GM18873 (cell line): ENCODE measurements around the gene GNG14.
A peak's percentile ranks its signal among the peaks of the same experiment; 100 is the strongest.
"Not testable (repeated sequence)": the region's sequence is repeated elsewhere in the genome, so short reads cannot be mapped to it uniquely, and the experiment has no call there.

Experiments
- ATAC-seq: cut with Tn5 transposase; IDR thresholded peaks from one replicate; pipeline ENCODE4 v1.9.1; 2021; ENCODE audit warnings: mild to moderate bottlenecking, moderate library complexity, moderate number of reproducible peaks; ENCODE audit not compliant: unreplicated experiment, low FRiP score

GNG14 gene

GRCh38 chr19:12695096-12695495 is 7.3 kb downstream of the GNG14 start:
- no peak for ATAC-seq

GRCh38 chr19:12695514-12695913 is 7.7 kb downstream of the GNG14 start:
- no peak for ATAC-seq

DNA sequence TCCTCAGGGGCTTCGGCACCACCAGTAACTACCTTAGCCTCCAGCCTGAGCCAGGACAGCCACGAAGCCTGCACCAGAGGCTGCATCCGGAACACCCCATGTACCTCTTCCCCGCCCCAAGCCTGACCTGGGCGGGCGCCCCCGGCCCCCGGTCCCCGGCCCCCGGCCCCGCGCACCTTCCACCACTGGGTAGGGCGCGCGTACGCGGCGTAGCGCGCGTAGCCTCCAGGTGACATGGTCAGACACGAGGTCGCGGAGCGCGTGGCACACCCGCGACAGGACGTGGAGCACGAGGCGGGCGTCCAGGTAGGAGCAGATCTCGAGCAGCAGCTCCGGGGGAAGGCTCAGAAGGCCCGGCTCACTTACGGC is 8.2 kb downstream of the GNG14 start:
- no peak for ATAC-seq

- peak; percentile 72 for ATAC-seq
Measured at GRCh38 chr19:12696366-12697335, 8.9 kb downstream of the GNG14 start, which contains the start of gene FBXW9. Gene FBXW9 (minus strand): TSS chr19:12696631. CDS start chr19:12696581, 50 bp downstream.

GRCh38 chr19:12697425-12697824 is 9.6 kb downstream of the GNG14 start:
- not testable (repeated sequence) for ATAC-seq

GRCh38 chr19:12698138-12698537 is 10.3 kb downstream of the GNG14 start:
- no peak for ATAC-seq

DNA sequence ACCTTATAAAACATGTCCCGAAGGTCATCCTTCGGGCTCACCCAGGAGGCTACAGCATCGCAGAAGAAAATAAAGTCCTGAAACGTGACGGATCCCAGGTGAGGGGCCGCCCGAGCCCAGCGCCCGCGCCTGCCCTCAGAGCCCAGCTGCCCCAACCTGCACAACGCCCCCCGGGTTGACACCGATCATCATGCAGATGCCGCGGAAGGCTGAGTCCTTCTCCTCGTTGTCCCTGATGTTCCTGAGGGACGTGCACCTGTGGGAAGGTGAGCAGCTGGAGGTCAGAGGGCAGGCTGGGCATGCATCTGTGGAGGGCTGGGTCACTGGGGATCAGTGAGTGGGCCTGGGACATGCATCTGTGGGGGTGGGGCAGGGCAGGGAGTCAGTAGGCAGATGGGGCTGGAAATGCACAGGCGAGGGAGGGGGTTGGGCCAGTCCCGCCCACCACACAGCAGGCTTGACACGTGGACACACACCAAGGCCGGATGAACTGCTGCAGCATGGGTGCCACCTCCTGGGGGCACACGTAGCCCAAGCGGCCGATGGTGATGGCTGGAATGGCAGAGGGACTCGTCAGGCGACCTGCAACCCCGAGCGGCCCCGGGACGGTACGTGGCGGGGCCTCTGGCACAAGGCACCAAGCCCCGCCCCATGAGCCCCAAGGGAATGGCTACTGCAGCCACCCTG is 13.9 kb downstream of the GNG14 start:
- ATAC-seq: no peak

DNA sequence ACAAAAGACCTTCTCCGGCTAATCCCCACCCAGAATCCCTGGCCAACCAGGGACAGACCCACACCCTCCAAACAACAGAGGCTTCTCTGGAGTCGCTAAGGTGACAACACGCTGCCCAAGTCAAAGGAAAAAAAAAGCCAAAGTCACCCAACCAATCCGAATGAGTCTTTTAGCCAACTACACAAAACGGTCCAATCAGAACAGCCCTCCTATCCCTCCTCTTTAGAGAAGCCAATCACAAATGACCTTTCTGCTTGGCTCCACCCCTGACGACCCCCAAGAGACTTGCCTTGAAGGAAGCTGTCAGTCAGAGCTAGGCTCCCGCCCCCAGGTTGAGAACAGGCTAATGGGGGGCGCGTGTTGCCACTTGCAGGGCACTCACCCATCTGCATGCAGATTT is 15.2 kb downstream of the GNG14 start:
- no peak for ATAC-seq

DNA sequence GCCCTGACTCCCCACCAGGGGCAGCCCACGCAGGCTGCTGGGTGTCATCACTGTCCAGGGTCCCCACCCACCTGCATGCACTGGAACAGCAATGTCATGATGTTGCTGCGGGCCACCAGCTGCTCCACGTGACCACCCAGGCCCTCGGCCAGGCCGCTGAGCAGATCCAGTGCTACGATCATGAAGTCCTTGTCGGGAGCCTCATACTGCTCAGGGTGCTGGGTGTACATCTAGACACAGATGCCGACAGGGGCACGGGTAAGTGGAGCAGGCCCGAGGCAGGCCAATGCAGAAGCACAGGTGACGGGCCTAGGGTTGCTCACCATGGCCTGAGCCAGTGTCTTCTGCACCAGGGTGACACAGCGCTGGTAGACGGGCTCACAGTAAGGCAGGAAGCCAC is 17.4 kb downstream of the GNG14 start:
- no peak for ATAC-seq

DNA sequence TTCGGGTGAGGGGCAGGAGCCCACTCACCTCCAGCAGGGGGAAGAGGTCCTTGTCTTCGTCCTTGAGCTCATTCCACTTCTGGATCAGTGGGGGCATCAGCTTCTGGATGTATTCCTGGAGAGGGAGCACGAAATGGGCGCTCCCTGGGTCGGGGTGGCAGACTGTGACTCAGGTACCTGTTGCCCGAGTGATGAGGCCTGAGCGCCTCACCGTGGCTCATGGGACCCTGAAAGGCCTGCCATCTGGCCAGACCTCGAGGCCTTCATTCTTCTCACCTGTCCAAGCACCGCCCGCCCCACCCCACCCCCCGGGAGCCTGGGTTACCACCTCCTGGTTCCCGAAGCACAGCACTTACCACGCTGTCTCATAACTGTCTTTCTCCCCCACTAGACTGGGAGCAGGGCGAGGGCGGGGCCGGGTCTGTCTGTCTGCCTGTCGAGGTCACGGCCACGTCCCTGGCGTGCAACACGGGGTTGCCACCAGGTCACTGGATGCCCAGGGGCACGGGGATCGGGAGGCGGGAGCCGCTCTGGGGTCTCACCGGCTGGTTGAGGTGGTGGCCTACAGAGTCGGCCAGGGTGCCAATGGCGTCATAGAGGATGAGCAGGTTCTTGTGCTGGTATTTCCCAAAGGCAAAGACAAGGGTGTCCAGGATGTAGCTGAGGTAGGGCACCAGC is 18.0 kb downstream of the GNG14 start:
- ATAC-seq: no peak

DNA sequence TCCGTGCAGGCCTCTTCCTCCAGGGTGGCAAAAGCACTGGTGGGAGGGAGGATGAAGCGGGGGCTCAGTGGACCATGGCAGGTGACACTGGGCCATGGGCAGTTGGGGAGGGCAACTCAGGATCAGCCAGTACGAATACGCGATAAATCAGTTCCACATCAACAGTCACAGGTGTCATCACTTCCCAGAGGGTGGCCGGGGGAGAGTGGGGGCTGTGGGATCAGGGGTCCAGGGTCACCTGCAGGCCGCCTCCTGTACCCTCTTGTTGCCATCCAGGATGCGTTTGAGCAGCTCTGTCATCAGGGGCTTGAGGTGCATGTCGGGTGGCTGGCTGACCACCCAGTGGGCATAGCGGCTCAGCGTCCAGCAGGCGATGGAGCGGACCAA is 18.5 kb downstream of the GNG14 start:
- ATAC-seq: no peak

DNA sequence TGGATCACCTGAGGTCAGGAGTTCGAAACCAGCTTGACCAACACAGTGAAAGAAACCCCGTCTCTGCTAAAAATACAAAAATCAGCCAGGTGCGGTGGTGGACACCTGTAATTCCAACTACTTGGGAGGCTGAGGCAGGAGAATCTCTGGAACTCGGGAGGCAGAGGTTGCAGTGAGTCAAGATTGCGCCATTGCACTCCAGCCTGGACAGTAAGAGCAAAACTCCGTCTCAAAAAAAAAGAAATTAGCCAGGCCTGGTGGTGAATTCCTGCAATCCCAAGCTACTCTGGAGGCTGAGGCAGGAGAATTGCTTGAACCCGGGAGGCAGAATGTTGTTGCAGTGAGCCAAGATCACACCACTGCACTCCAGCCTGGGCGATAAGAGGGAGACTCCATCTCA is 20.8 kb downstream of the GNG14 start:
- no peak for ATAC-seq

DNA sequence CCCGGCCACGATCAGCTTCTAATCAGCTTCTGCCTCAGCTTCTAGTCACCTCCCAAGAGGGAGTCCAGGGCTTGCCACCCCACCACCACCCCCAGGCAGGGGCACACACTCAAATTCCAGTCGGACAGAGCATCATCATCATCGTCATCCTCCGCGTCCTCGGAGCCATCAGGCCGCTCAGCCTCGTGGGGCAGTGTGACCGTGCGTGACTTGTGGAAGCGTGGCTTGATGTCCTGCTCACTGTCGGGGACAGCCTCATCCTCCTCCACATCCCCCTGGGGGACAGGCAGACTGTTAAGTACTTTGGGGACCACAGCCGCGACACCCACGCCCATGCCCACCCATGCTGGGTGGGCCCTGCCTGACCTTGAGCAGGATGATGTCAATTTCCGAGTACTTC is 23.4 kb downstream of the GNG14 start:
- no peak for ATAC-seq

- ATAC-seq: not testable (repeated sequence)
Measured at GRCh38 chr19:12712077-12712476, 24.3 kb downstream of the GNG14 start.

DNA sequence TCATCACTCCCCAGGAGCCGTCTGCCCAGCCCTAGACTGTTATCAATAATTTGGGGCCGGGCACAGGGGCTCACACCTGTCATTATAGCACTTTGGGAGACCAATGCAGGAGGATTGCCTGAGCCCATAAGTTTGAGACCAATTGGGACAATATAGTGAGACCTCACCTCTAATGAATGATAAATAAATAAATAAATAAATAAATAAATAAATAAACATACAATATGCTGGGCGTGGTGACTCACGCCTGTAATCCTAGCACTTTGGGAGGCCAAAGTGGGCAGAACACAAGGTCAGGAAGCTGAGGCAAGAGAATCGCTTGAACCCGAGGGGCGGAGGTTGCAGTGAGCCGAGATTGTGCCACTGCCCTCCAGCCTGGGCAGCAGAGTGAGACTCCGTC is 25.5 kb downstream of the GNG14 start:
- ATAC-seq: not testable (repeated sequence)

DNA sequence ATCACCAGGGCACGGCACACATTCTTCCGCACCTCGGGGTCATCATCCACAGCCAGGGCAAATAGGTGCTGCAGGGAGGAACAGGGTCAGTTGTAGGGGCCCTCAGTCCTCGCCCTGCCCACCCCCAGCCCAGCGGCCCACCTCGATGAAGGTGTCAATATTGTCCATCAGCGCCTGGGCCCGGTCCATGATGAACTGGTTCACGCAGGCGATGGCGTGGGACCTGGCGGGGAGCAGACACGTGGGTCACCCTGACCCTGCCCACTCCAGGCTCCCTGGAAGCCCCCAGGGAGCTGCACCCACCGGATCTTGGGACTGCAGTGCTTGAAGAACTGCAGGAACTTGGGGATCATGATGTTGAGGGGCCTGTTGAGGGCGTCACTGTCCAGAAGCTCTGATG is 27.3 kb downstream of the GNG14 start:
- ATAC-seq: no peak

GRCh38 chr19:12715929-12716328 is 28.1 kb downstream of the GNG14 start:
- ATAC-seq: no peak

GRCh38 chr19:12720296-12720695 is 32.5 kb downstream of the GNG14 start:
- no peak for ATAC-seq

DNA sequence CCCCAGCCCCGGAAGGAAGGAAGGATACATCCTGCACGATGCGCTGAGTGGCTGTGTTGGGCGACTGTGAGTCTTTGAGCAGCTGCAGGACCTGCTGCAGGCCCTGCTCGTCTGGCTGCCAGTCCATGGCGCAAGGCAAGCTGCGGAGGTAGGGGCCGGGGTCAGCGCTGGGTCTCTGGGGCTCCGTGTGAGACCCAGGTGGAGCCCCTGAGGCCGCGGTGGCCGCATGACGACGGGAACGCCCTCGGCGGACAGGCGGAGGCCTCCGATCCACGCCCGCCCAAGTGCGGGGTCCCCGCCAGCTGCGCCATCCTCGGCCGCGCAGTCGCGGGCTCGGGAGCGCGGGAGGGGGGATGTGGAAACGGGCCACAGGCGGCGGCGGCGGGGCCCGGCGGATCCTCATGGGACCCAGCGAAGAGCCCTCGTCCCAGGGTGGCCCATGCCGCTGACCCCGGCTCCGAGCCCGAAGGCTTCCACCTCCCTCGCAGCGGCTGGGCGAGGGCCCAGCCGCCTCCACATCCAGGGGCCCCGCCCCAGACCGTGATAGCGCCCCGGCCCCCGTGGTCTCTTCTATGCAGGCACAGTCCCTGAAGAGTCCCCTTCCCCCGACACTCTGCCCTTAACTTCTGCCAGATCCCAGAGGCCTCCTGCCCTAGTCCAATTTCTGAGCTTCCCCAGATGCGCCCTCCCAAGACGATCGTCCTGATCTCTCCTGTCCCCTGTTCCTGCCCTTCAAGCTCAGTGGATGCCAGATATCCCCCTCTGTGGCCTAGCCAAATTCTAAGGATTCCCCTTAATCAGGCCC is 33.3 kb downstream of the GNG14 start:
- ATAC-seq: no peak
